Liver (tissue), 9 donors: ENCODE data around the gene APRT. TPM values are rescaled to one million over a fixed set of nuclear protein-coding genes. Genes with fewer than 3 reads are reported as not detected.

ENCODE experiments used
- DNase-seq: peaks from one replicate; pipeline ENCODE4 v3.0.0-alpha.2; 2017; ENCODE audit warnings: low spot score
- H3K27ac ChIP-seq, 2 donors: one replicate each; pipeline ENCODE4 v1.7.0; 2013; ENCODE audit warnings: inconsistent platforms in 2 of 2, low read length in 2 of 2, control low read depth in 1 of 2, low read depth in 1 of 2, mild to moderate bottlenecking in 1 of 2
- H3K27me3 ChIP-seq, 4 donors: one replicate each; pipeline versions ENCODE4 v1.6.1 to v1.7.0; 2013; ENCODE audit warnings: low read length in 3 of 4, inconsistent platforms in 1 of 4, mild to moderate bottlenecking in 1 of 4, moderate library complexity in 1 of 4; ENCODE audit not compliant: control insufficient read depth in 4 of 4, insufficient read depth in 4 of 4
- H3K36me3 ChIP-seq, 4 donors: one replicate each; pipeline versions ENCODE4 v1.6.1 to v1.7.0; 2013; ENCODE audit warnings: low read length in 3 of 4, mild to moderate bottlenecking in 3 of 4, low read depth in 1 of 4, moderate library complexity in 1 of 4; ENCODE audit not compliant: control insufficient read depth in 4 of 4, insufficient read depth in 3 of 4
- H3K4me1 ChIP-seq, 4 donors: one replicate each; pipeline versions ENCODE4 v1.6.1 to v1.7.0; 2013; ENCODE audit warnings: low read length in 3 of 4, mild to moderate bottlenecking in 3 of 4, moderate library complexity in 1 of 4; ENCODE audit not compliant: control insufficient read depth in 4 of 4, insufficient read depth in 4 of 4
- H3K4me3 ChIP-seq, 3 donors: one replicate each; pipeline versions ENCODE4 v1.6.1 to v1.7.0; 2013; ENCODE audit warnings: low read length in 3 of 3, control low read depth in 1 of 3, low read depth in 1 of 3, mild to moderate bottlenecking in 1 of 3
- H3K9ac ChIP-seq, 2 donors: one replicate each; pipeline ENCODE4 v1.7.0; 2013; ENCODE audit warnings: low read length in 2 of 2, mild to moderate bottlenecking in 2 of 2, moderate library complexity in 2 of 2, control low read depth in 1 of 2, low read depth in 1 of 2
- H3K9me3 ChIP-seq, 4 donors: one replicate each; pipeline versions ENCODE4 v1.6.1 to v1.7.0; 2013; ENCODE audit warnings: low read length in 3 of 4; ENCODE audit not compliant: control insufficient read depth in 4 of 4
- ATF3 ChIP-seq: IDR thresholded peaks from 2 replicates; pipeline ENCODE4 v1.6.1; 2016; ENCODE audit warnings: antibody characterized with exemption
- CTCF ChIP-seq: fragments of 150-350 bp; IDR thresholded peaks from 2 replicates; pipeline ENCODE4 v1.5.1; 2017; ENCODE audit warnings: improper control_type of control experiment, low read depth, low read length; ENCODE audit not compliant: missing input control
- EGR1 ChIP-seq, 2 donors: IDR thresholded peaks; 2 replicates each; pipeline ENCODE4 v1.6.1; 2016 to 2018; ENCODE audit warnings: antibody characterized with exemption in 2 of 2, low read depth in 2 of 2
- FOXA2 ChIP-seq: IDR thresholded peaks from 2 replicates; pipeline ENCODE4 v1.6.1; 2016; ENCODE audit warnings: antibody characterized with exemption
- RAD21 ChIP-seq, 2 donors: IDR thresholded peaks; 2 replicates each; pipeline ENCODE4 v1.6.1; 2016; ENCODE audit warnings: antibody characterized with exemption in 2 of 2, mild to moderate bottlenecking in 2 of 2
- TAF1 ChIP-seq: conservative IDR thresholded peaks from 2 replicates; pipeline ENCODE4 v1.6.1; 2016; ENCODE audit warnings: antibody characterized with exemption, mild to moderate bottlenecking
- ZBTB33 ChIP-seq: IDR thresholded peaks from 2 replicates; pipeline ENCODE4 v1.6.1; 2016; ENCODE audit warnings: antibody characterized with exemption
- WGBS: extraction: QIAGEN DNeasy Blood & Tissue Kit; methylation state at CpG from one replicate; pipeline ENCODE4 v1.1.7; 2013; 5-methylcytosine and 5-hydroxymethylcytosine counted together
- polyA plus RNA-seq, 2 donors: library from polyadenylated mRNA; stranded (reverse) in 1 of 2; unstranded in 1 of 2; fragments of 200-250 nt in 1 of 2; fragments of >200 nt in 1 of 2; fragmentation: Nextera tagmentation in 1 of 2; extraction: Ambion mirVana in 1 of 2; gene quantifications; one replicate each; pipeline versions ENCODE4 v1.2.1 to v1.2.3, GENCODE V29; 2013 to 2015
- total RNA-seq, 2 donors: library from RNA; depleted of rRNA; stranded (reverse); fragments of >200 nt; gene quantifications; one replicate each; pipeline ENCODE4 v1.2.3, GENCODE V29; 2014
- TF ChIP-seq, protein P1 (sequence below): IDR thresholded peaks from 2 replicates; pipeline ENCODE4 v1.6.1; 2016; ENCODE audit warnings: antibody characterized with exemption, mild to moderate bottlenecking
- donor health status: healthy.
- donor health status: healthy.
- donor health status: healthy.
- donor health status: healthy.
- donor health status: healthy.

Gene APRT
- total and polyA plus RNA-seq, 4 donors, result 27.9 to 160 (median 94.4) TPM

GRCh38 chr16:88778271-88778525 is 33.5 kb downstream of the APRT start (continued):
- TF ChIP-seq, protein P1, sequence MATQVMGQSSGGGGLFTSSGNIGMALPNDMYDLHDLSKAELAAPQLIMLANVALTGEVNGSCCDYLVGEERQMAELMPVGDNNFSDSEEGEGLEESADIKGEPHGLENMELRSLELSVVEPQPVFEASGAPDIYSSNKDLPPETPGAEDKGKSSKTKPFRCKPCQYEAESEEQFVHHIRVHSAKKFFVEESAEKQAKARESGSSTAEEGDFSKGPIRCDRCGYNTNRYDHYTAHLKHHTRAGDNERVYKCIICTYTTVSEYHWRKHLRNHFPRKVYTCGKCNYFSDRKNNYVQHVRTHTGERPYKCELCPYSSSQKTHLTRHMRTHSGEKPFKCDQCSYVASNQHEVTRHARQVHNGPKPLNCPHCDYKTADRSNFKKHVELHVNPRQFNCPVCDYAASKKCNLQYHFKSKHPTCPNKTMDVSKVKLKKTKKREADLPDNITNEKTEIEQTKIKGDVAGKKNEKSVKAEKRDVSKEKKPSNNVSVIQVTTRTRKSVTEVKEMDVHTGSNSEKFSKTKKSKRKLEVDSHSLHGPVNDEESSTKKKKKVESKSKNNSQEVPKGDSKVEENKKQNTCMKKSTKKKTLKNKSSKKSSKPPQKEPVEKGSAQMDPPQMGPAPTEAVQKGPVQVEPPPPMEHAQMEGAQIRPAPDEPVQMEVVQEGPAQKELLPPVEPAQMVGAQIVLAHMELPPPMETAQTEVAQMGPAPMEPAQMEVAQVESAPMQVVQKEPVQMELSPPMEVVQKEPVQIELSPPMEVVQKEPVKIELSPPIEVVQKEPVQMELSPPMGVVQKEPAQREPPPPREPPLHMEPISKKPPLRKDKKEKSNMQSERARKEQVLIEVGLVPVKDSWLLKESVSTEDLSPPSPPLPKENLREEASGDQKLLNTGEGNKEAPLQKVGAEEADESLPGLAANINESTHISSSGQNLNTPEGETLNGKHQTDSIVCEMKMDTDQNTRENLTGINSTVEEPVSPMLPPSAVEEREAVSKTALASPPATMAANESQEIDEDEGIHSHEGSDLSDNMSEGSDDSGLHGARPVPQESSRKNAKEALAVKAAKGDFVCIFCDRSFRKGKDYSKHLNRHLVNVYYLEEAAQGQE, result no peak

DNA sequence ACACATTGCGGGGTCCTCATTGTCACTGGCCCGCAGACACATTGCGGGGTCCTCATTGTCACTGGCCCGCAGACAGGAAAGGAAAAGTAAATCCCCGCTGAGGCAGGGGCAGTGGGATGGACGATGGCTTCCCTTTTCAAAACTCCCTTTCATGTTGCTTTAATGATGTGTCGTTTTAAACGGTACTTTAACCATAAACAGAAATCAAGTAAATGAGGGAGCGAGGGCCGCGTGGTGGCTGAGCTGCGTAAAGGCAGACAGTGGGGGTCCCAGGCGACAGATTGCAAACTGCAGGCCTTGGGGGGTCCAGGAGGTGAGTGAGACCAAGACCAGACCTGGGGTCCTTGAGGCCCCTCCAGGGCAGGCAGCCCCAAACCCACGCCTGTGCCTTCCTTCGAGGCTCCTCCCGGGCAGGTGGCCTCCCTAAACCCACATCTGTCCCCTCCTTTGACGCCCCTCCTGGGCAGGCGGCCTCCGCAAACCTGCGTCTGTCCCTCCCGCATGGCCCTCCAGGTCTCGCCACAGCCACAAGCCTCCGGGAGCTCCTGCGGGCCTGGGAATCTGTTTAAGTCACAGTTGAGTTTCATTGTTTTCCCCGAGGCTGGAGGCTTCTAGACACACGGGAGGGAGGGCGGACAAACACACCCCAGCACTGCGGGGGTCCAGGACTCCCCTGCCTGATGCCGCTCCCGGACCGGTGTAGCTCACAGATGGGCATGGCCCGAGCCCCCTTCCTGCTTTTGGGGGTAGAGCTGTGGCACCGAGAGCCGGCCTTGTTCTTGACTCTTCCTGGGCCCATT is 34.1 kb downstream of the APRT start:
- TF ChIP-seq EGR1 (IDR thresholded peaks at IDR 0.05; ENCODE audit: low read depth in 2 of 2) (no peak), CTCF (no peak), RAD21 (IDR thresholded peaks at IDR 0.05) (no peak), ATF3 (no peak), ZBTB33 (no peak), TAF1 (no peak), FOXA2 (no peak)
- TF ChIP-seq, protein P1, result no peak
- no peak for DNase-seq
- Histone ChIP-seq H3K9me3 (no peaks in the 10 kb centered on the region), H3K27me3 (no peaks in the 10 kb centered on the region), H3K9ac (no peak overlapping the region), H3K4me3 (no peak overlapping the region), H3K4me1 (peaks cover 15 to 50% (median 25%) of the 10 kb centered on the region in 4 donors), H3K36me3 (no peaks in the 10 kb centered on the region), H3K27ac (no peak overlapping the region)
- WGBS, result 89% methylated on average over 34 of the region's 34 CpGs
